ENCODE measurements around the gene RASSF7.
"Not testable (repeated sequence)": the region's sequence is repeated elsewhere in the genome, so short reads cannot be mapped to it uniquely, and the experiment has no call there.

The RASSF7 gene

DNA sequence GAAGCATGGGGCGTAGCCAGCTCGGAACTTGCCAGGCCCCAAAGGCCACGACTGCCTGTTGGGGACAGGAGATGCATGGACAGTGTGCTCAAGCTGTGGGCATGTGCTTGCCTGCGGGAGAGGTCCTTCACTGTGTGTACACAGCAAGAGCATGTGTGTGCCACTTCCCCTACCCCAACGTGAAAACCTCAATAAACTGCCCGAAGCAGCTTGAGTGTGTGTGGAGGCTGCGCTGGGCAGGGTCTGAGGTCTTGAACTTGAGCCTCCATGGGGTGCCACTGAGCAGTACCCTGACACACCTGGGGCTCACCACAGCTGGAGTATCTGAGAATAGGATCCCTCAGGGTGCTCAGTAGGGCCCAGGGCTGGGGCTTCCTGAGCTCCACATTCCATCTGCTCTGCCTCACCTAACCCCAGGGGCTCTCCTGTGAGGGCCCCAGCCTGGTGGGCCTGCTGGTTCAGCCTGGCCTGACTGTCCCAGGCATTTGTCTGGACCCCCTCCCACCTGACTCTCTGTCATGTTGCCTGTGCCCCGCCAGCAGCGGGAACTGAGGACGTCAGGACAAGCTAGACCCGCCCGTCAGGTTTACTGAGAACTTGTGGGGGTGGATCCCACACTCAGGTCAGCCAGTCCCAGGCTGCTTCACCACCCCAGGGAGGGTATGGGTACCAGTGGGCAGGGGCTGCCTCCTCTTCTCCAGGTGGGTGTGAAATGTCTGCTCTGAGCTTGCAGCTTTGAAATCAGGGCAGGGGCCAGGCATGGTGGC is 3.2 kb downstream of the RASSF7 start:
- no peak for DNase-seq (ENCODE audit: low read depth in 4 of 4, low spot score in 1 of 4)

DNA sequence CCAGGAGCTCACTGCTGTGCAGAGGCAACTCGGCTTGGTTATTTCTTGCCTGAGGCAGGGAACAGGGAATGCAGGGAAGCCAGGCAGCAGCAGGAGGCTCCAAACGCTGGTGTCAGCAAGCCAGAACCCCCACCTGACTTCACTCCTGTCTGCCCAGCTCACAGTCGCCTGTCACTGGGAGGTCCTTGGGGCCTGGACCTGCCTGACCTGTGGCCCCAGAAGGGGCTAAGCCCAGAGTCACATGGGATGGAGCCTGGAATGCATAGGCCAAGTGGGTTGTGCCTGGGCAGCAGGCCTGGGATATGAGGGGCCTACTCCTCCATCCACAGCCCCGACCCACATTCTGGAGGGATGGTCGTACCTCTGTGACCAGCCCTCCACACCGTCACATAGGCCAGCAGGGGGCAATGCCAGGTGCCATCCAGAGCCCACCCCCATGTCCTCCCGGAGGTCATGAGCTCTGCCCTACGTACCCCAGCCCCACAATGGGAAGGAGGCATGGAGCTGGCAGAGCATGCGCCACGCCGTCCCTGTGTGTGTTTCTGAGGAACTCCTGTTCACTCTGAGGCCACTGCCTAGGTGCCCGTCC is 5.2 kb downstream of the RASSF7 start:
- DNase-seq (ENCODE audit: low read depth in 4 of 4, low spot score in 1 of 4): no peak

DNA sequence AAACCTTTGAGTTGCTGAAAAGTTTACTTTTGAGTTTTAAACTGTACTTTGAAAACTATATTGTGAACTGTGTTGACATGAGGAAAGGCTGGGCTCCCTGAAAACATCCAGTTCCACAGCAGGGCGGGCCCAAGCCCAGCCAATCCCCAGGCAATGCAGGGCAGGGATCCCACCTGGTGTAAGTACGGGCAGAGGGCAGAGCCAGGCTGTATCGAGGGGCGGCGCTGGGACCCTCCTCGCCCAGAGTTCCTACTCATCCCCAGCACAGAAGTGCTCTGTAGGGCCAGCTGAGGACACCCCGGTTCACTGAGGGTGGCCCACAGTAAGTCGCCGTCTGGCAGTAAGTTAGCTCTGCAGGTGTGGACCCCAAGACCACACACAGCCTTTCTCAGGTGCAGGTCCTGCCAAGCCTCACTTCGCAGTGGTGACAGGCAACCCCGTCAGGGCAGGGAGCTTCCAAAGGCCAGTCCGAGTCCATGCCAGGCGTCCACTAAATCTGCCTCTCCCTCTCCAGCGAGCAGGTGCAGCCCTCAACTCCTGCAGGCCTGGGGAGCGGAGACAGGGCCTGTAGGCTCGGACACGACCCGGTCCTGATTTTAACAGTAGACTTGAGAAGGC is 6.3 kb downstream of the RASSF7 start:
- no peak for DNase-seq (ENCODE audit: low read depth in 4 of 4, low spot score in 1 of 4)

DNA sequence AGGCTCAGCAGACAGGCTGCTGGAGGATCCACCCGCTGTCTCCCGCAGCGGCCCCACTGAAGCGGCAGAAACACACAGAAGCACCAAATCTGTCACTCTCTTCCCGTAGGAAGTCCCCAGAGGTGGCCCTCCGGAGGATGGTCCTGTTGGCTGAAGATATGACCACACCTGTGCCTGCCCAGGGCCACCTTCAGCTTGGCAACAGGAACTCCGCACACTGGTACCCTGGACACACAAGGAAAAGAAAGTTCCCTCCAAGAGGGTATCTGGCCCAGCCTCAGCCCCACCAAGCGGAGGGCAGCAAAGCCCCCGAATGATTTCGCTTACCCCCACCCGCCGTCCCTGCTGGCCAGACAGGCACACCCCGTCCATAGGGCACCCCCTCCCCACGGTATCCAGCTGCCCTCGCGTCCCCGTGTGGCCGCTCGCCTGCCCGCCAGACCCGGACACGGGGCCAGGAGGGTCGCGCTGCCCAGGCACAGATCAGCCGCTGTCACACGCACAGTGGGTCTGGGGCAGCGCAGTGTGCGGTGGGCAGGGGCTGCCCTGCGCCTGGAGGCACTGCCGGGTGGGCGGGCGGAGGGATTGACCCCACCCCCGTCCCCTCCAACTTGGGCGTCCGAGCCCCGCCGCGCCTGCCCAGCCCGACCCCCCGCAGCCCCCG is 7.0 kb downstream of the RASSF7 start:
- no peak for DNase-seq (ENCODE audit: low read depth in 4 of 4, low spot score in 1 of 4)

DNA sequence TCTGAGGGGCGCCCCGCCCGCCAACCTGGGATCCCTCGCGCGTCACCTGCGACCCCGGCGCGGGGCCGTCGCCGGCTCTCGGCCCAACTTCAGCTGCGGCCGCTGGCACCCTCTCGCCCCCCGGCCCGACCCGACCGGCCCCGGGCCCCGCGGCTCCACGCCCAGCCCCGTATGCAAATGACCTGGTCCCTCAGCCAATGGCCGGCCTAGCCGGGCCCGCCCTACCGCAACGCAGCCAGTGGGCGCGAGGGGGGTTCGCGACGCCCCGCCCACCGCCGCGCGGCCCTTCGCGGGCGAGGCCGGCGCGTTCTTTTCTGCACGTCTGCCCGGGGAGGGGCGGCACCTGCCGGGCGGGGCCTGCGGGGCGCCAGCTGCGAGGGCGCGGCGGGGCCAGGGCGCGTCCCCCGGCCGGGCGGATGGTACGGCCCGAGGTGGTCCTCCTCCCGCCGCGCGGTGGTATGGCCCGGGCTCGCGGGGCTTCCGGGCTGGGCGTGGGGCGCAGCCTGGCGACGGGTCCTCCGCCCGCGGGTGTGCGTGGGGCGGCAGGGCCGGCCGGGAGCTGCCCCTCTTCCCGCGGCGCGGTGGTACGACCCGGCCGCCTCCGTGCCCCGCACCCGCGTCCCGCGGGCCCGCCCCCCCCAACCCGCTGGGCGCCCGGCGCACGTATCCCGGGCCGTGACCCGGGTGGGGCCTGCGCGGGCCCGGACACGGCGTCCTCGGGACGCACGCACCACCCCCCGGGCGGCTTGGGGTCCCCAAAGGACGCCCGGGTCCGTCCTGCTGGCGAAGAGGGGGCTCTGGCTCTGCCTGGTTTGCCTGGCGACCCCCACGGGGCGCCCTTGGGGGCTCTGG is 7.8 kb downstream of the RASSF7 start:
- peak; percentile 62 to 90 (median 78) for DNase-seq (ENCODE audit: low read depth in 4 of 4, low spot score in 1 of 4)

DNA sequence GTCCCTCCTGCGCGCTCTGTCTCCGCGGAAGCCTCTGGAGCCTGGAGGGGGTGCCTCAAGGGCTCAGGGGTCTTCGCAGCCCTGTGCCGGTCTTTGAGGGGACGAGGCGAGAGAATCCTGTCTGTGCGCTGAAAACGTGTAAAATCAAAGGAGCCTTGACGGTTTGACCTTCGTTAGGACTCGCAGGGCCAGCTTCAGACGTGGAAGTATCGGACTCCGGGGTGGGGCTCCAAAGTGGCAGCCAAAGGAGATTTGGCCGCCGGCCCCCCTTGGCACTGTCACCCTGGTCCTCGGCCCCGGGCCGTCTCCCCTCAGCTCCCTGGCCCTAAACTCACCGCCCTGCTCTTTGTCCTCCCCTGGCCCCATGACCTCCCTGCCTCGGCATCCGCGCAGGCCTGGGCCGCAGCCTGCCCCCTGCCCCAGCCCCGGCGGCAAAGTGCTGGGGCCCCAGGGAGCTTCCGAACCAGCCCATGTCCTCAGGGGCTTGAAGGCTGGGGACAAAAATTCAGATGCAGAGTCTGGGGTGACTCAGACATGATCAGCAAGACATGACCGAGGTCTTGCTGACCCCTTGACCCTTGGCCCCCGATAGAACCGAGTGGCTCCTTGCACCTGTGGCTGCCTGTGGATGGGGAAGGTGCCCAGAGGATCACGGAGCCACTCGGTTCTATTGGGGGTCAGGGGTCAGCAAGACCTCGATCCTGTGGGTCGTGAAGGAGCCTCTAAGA is 8.6 kb downstream of the RASSF7 start:
- no peak for DNase-seq (ENCODE audit: low read depth in 4 of 4, low spot score in 1 of 4)

DNA sequence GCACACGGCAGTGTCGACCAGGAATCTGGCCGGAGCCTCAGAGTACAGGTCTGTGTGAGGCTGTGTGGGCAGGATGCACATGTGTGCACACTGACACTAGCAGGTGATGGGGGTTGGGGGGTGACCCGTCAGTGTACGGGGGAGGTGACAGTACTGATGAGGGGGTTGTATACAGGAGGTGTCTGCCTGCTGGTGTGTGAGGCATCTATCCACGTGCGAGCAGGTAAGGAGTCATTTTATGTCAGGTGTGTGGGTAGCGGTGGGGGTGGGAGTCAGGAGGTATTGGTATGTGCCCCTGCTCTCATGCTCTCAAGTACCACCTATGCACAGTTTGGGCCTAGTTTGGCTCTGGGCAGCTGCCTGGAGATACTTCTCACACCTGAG is 11.0 kb downstream of the RASSF7 start:
- DNase-seq (ENCODE audit: low read depth in 4 of 4, low spot score in 1 of 4): no peak

DNA sequence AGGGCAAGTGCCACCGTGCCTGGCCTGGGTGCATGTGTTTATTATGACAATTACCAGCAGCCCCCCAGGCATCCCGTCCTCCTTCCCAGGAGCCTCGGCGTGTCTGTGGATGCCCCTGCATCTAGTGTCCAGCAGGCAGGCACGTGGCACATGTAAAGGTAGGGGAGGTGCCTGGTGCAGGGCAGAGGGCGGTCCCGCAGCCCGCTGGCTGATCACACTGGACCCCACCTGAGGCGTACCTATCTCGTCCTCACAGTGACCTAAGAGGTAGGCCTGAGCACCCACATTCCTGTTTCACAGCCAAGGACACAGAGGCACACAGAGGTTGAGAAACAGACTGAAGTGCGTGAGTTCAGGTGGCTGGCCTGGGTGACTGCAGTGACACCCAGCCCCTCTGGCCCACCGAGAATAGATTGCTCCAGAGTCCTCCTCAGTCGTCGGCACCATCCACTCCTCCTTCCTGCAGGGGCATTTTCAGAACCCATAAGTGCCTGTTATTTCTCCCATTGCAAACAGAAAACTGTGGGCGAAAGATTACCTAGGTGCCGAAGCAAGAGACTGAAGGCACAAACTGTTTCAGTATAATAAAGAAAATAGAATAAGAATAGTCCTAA is 12.5 kb downstream of the RASSF7 start:
- no peak for DNase-seq (ENCODE audit: low read depth in 4 of 4, low spot score in 1 of 4)

DNA sequence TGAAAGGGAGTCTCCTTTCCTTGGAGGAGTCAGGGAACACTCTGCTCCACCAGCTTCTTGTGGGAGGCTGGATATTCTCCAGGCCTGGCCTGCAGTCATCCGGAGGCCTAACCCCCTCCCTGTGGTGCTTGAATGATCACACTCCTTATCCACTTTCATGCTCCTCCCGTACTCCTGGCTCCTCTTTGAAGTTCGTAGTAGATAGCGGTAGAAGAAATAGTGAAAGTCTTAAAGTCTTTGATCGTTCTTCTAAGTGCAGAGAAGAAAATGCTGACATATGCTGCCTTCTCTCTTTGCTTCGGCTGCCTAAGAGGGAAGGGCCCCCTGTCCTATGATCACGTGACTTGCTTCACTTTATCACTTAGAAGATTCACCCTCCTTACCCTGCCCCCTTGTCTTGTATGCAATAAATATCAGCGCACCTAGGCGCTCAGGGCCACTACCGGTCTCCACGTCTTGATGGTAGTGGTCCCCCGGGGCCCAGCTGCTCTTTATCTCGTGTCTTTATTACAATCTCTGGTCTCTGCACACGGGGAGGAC is 13.3 kb downstream of the RASSF7 start:
- not testable (repeated sequence) for DNase-seq (ENCODE audit: low read depth in 4 of 4, low spot score in 1 of 4)

DNA sequence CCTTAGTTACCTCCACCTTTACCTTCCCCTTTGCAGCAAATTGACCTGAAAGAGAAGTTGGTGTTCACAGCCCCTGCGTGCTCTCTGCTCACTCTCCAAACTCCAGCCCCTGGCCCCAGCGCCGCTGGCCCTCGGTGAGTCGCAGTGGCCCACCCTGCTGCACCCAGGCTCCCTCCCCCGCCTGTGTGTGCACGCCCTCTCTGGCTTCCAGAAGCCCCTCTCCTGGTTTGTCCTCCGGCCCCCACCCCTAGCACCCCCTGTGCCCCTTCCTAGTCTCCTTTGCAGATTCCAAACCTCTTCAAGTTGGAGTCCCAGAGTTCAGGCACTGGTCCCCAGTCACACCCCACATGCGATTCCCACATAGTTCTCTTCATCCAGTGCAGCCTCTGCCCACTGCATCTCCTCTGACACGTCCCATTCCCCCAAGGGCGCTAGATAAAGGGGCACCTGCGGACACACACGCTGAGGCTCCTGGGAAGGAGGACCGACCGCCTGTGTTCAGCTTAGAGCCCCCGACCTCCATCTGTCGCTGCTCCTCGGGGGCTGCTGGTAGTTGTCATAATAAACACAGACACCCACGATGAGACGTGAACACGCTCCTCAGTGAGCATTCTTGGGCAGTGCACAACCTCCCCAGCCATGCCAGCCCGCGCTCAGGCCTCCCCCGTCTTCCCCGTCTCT is 14.0 kb downstream of the RASSF7 start:
- DNase-seq (ENCODE audit: low read depth in 4 of 4, low spot score in 1 of 4): no peak

DNA sequence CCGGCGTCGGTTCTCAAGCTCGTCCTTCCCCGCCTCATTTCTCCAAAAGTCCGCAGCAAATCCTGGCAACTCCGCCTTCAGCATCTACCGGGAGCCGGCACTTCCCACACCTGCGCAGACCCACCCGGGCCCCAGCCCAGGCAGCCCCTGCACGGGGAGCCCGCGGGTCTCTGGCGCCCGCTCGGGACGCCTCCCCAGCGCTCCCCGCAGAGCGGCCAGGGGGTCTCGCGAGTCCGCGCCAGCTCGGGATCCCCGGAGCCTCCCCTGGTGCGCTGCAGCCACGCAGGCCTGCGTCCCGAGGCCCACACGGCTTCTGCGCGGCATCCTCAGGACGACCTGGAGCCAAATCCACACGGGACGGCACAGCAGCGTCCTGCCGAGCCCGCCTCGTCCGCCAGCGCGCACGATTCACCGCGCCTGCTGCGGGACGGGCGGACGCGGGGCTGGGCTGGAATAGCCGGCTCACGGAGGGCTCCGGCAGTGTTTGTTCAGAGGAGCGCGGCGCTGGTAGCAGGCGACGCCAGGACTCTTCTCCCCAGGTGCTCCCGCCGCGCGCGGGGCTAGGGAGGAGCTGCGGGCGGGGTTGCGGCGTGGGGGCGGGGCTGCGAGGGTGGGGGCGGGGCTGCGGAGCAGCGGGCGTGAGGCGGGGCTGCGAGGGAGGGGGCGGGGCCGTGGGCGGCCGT is 14.7 kb downstream of the RASSF7 start:
- DNase-seq (ENCODE audit: low read depth in 4 of 4, low spot score in 1 of 4): no peak

DNA sequence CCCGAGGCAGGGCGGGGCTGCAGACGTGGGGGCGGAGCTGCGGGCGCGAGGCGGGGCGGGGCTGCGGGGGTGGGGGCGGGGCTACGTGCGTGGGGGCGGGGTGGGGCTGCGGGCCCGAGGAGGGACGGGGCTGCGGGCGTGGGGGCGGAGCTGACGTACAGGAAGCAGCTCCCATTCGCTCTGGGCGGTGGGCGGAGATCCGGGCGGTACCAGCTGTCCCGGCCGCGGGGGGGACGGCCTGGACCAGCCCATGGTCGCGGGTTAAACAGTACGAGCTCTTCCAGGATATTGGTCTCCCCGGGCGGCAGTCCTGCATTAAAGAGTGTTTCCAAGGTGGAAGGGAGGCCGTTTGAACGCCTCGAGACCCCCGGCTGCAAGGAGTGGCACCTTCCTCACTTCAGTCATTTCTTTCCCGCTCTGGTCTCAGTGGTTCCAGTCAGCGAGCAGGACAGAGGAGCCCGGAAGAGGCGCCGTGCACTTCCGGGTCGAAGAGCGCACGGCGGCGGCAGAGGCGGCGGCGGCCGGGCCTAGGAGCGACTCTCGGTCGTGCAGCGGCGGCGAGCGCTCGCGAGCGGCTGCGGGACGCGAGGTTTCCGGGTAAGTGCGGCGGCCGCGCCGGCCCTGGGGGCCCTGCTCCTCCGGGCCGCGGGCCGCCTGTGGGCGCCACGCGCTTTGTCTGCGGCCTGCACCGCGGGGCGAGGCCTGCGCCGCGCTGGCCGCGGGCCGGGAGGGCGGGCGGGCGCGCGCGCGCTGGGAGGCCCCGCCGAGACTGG is 15.4 kb downstream of the RASSF7 start, which contains the start of gene PHRF1:
TSS of gene PHRF1 (plus strand) at position 475 of the 773 bp plus-strand sequence. CDS start 5,043 bp downstream, outside the sequence.
- peak; percentile 87 to 94 (median 91) for DNase-seq (ENCODE audit: low read depth in 4 of 4, low spot score in 1 of 4)

DNA sequence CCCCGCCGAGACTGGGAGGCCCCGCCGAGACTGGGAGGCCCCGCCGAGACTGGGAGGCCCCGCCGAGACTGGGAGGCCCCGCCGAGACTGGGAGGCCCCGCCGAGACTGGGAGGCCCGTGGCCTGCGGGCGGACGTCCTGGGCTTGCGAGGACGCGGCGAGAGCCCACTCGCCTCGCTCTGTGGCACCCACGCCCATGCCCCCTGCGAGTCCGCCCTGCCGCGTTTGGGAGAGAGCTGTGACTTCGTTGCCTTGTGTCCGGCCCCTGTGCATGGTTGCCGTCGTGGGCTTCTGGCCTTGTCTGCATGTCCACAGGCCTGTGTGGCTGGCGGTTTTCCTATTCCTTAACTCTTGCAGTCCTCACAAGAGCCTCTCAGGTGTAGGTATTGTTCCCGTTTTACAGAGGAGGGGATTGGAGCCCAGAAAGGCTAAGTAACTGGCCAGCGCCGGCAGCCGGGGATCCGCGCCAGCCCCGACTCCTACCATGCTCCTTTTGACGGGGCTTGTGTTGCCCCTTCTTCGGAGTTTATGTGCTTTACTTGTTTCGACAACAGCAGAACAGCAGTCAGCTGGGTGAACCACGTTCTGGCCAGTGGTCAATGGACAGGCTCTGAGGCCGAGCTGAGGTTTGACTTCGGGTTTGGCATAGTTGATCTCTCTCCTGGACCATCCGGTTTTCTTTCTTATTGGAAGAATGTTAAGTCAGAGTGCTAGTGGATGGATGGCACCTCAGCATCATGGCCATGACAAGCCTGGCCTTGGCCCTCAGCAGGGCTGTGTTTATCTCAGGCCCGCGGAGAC is 16.2 kb downstream of the RASSF7 start:
- no peak for DNase-seq (ENCODE audit: low read depth in 4 of 4, low spot score in 1 of 4)

DNA sequence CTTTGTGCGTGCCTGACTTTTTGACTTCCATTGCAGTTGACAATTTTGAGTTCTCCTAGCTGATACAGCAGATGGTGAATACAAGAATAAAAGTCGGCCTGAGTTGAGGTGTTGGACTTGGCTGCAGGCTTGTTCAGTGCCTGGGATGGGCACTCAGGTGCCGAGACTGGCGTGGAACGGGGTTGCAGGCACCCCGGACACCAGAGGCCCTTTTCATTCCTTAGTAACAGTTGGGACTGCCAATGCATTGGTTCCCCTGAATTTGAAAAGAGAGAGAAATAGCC is 16.8 kb downstream of the RASSF7 start:
- DNase-seq (ENCODE audit: low read depth in 4 of 4, low spot score in 1 of 4): no peak

DNA sequence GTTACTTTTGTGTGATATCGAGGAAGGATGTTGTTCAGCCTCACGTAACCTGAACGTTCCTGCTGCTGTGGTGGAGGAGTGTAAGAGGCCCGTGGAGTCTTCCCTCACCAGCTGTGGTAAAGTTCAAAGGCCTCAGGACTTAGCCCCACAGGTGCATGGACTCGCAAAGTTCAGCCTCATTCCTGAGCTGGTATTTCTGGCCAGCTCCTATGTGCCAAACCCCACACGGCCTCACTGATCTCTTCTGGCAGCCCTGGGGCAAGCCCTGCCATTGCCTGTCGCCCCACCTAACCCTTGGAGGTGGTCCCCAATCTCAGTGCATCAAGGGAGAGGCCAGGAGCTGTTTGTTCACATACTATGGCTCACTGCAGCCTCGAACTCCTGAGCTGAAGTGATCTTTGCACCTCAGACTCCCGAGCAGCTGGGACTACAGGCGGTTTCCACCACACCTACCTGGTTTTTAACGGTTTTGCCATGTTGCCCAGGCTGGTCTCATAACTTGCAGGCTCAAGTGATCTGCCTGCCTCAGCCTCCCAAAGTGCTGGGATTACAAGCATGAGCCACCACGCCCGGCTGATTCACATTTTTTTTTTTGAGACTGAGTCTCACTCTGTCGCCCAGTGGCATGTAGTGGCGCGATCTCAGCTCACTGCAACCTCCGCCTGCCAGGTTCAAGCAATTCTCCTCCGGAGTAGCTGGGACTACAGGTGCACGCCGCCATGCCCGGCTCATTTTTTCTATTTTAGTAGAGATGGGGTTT is 17.7 kb downstream of the RASSF7 start:
- DNase-seq (ENCODE audit: low read depth in 4 of 4, low spot score in 1 of 4): no peak

DNA sequence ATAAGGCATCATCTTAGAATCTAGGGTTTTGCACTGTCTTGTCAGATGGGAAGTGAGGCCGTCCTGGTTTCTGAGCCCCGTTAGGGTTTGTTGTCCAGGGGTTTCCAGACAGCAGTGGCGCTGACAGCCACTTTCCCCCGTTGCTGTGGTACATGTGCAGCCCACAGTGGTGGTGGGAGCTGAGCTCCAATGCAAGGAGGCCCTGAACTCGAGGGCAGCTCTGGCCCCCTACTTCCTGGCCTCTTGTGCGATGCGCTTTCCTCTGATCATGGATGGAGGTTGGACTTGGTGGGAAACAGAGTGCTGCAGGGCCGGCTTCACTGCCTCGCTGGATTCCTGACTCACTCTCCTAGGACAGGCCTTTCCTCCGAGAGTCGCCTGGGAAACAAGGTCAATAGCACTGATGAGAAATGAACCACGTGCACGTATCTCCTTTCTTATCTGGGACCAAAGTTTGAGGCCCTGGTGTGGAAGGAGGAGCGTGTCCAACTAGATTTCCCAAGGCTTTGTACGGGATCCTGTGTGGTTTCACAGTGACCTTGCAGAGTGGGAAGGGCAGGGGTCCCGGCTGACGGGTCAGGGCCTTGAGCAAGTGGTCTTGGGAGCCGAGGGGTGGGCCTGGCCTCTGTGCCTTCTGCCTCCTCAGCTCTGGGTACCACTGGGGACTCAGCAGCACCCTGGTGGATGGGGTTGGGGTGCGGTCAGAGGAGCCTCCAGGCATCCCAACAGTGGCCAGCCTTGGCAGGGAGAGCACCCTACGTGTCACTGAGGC is 19.2 kb downstream of the RASSF7 start:
- no peak for DNase-seq (ENCODE audit: low read depth in 4 of 4, low spot score in 1 of 4)

Data from stimulated activated CD4-positive, alpha-beta T cell treated with anti-CD3 and anti-CD28 coated beads, Interleukin-1b, Interleukin-23, amount 100 ng/mL, for 24 hours (primary cell).